ENCODE data around the gene THOP1.
A peak's percentile ranks its signal among the peaks of the same experiment; 100 is the strongest.
"Not testable (repeated sequence)": the region's sequence is repeated elsewhere in the genome, so short reads cannot be mapped to it uniquely, and the experiment has no call there.

THOP1 gene

GRCh38 chr19:2815191-2815614 lies 29.9 kb downstream of the THOP1 start:
- DNase-seq (ENCODE audit: extremely low read depth in 1 of 2, low read depth in 1 of 2), result no peak

GRCh38 chr19:2815923-2816322 lies 30.6 kb downstream of the THOP1 start:
- DNase-seq (ENCODE audit: extremely low read depth in 1 of 2, low read depth in 1 of 2), result no peak

- DNase-seq (ENCODE audit: extremely low read depth in 1 of 2, low read depth in 1 of 2), result no peak
These were observed 31.3 kb downstream of the THOP1 start for GRCh38 chr19:2816641-2817040.

GRCh38 chr19:2817237-2817829 lies 32.0 kb downstream of the THOP1 start:
- DNase-seq (ENCODE audit: extremely low read depth in 1 of 2, low read depth in 1 of 2), result not testable (repeated sequence)

- DNase-seq (ENCODE audit: extremely low read depth in 1 of 2, low read depth in 1 of 2), result peak; percentile 97 to 99
These were observed 34.3 kb downstream of the THOP1 start, which contains the start of gene ZNF554 for GRCh38 chr19:2819540-2820111. Gene ZNF554 (plus strand): TSS chr19:2819868. CDS start chr19:2820072, 204 bp downstream.

- no peak for DNase-seq (ENCODE audit: extremely low read depth in 1 of 2, low read depth in 1 of 2)
These were observed 34.9 kb downstream of the THOP1 start for GRCh38 chr19:2820112-2820702.

- DNase-seq (ENCODE audit: extremely low read depth in 1 of 2, low read depth in 1 of 2), result no peak
These were observed 37.5 kb downstream of the THOP1 start for GRCh38 chr19:2822846-2823245.

- no peak for DNase-seq (ENCODE audit: extremely low read depth in 1 of 2, low read depth in 1 of 2)
These were observed 38.3 kb downstream of the THOP1 start for GRCh38 chr19:2823646-2824045.

- no peak for DNase-seq (ENCODE audit: extremely low read depth in 1 of 2, low read depth in 1 of 2)
These were observed 38.8 kb downstream of the THOP1 start for GRCh38 chr19:2824129-2824528.

GRCh38 chr19:2827022-2827421 lies 41.7 kb downstream of the THOP1 start:
- no peak for DNase-seq (ENCODE audit: extremely low read depth in 1 of 2, low read depth in 1 of 2)

- no peak for DNase-seq (ENCODE audit: extremely low read depth in 1 of 2, low read depth in 1 of 2)
These were observed 42.7 kb downstream of the THOP1 start for GRCh38 chr19:2827840-2828489.

- no peak for DNase-seq (ENCODE audit: extremely low read depth in 1 of 2, low read depth in 1 of 2)
These were observed 49.1 kb downstream of the THOP1 start for GRCh38 chr19:2834294-2834871.

- DNase-seq (ENCODE audit: extremely low read depth in 1 of 2, low read depth in 1 of 2), result no peak
These were observed 52.1 kb downstream of the THOP1 start for GRCh38 chr19:2837430-2837829.

- peak; percentile 97 to 98 for DNase-seq (ENCODE audit: extremely low read depth in 1 of 2, low read depth in 1 of 2)
These were observed 55.8 kb downstream of the THOP1 start, which contains the start of gene ZNF555 for GRCh38 chr19:2840794-2841791. Gene ZNF555 (plus strand): TSS chr19:2841475. CDS start chr19:2841573, 98 bp downstream.

GRCh38 chr19:2841855-2842574 lies 56.7 kb downstream of the THOP1 start:
- no peak for DNase-seq (ENCODE audit: extremely low read depth in 1 of 2, low read depth in 1 of 2)

GRCh38 chr19:2845107-2845506 lies 59.8 kb downstream of the THOP1 start:
- no peak for DNase-seq (ENCODE audit: extremely low read depth in 1 of 2, low read depth in 1 of 2)

GRCh38 chr19:2846180-2846894 lies 61.0 kb downstream of the THOP1 start:
- no peak for DNase-seq (ENCODE audit: extremely low read depth in 1 of 2, low read depth in 1 of 2)

- no peak for DNase-seq (ENCODE audit: extremely low read depth in 1 of 2, low read depth in 1 of 2)
These were observed 62.2 kb downstream of the THOP1 start for GRCh38 chr19:2847507-2847906.

GRCh38 chr19:2848616-2849015 lies 63.3 kb downstream of the THOP1 start:
- no peak for DNase-seq (ENCODE audit: extremely low read depth in 1 of 2, low read depth in 1 of 2)

All from activated CD8-positive, alpha-beta memory T cell treated with anti-CD3 and anti-CD28 coated beads for 1 hour (primary cell).